Naive thymus-derived CD4-positive, alpha-beta T cell (primary cell): ENCODE data around the gene FABP6. TPM values are rescaled to one million over a fixed set of nuclear protein-coding genes. Genes with fewer than 3 reads are reported as not detected.

Source experiments
- ATAC-seq: fragments of 150-1000 bp; cut with Tn5 transposase; 2 replicates; pipeline ENCODE4 v1.10.0; 2021; ENCODE audit warnings: mild to moderate bottlenecking, moderate library complexity
- CTCF ChIA-PET: fragments of 350-600 bp; sonication (Branson Sonifier 250); formaldehyde crosslinking; loops from one replicate; lab custom pipeline; 2021; ENCODE audit warnings: antibody characterized with exemption; lab: Charles Lee
- POLR2A ChIA-PET: fragments of 350-600 bp; sonication (Branson Sonifier 250); formaldehyde crosslinking; loops from one replicate; lab custom pipeline; 2021; ENCODE audit warnings: antibody characterized with exemption, inconsistent platforms; lab: Charles Lee
- DNase-seq, 9 donors: peaks; one replicate each; pipeline versions ENCODE4 v3.0.0 to v3.0.0-alpha.2; 2020 to 2022; ENCODE audit warnings: mixed read lengths in 1 of 9
- H3K27ac ChIP-seq: one replicate; pipeline ENCODE4 v1.7.0; 2013; ENCODE audit warnings: mild to moderate bottlenecking, low read depth, low read length, moderate library complexity
- H3K27me3 ChIP-seq, 2 donors: one replicate each; pipeline ENCODE4 v1.7.0; 2013; ENCODE audit warnings: low read length in 2 of 2, mild to moderate bottlenecking in 2 of 2, moderate library complexity in 2 of 2; ENCODE audit not compliant: control insufficient read depth in 2 of 2, insufficient read depth in 2 of 2
- H3K36me3 ChIP-seq, 3 experiments: 1 replicate in 2 of 3; 2 replicates in 1 of 3; pipeline ENCODE4 v1.7.0; 2013; ENCODE audit warnings: low read length in 3 of 3, mild to moderate bottlenecking in 3 of 3, moderate library complexity in 1 of 3; ENCODE audit not compliant: insufficient read depth in 3 of 3, control insufficient read depth in 2 of 3
- H3K4me1 ChIP-seq, 2 donors: one replicate each; pipeline ENCODE4 v1.7.0; 2013; ENCODE audit warnings: low read length in 2 of 2, mild to moderate bottlenecking in 2 of 2, moderate library complexity in 1 of 2; ENCODE audit not compliant: control insufficient read depth in 2 of 2, insufficient read depth in 2 of 2
- H3K4me3 ChIP-seq: 2 replicates; pipeline ENCODE4 v1.7.0; 2013; ENCODE audit warnings: mild to moderate bottlenecking, low read length
- H3K9me3 ChIP-seq, 3 experiments: 1 replicate in 2 of 3; 2 replicates in 1 of 3; pipeline ENCODE4 v1.7.0; 2013; ENCODE audit warnings: low read length in 3 of 3; ENCODE audit not compliant: control insufficient read depth in 2 of 3
- H3K27ac Mint-ChIP-seq, 9 donors: one replicate each; pipeline ENCODE4 v1.8.0; 2020 to 2022; ENCODE audit warnings: mixed read lengths in 9 of 9, mild to moderate bottlenecking in 8 of 9, moderate library complexity in 5 of 9, inconsistent platforms in 2 of 9
- H3K27me3 Mint-ChIP-seq, 5 donors: one replicate each; pipeline ENCODE4 v1.8.0; 2021 to 2022; ENCODE audit warnings: mixed read lengths in 5 of 5, mild to moderate bottlenecking in 1 of 5
- H3K36me3 Mint-ChIP-seq, 5 donors: one replicate each; pipeline ENCODE4 v1.8.0; 2020 to 2022; ENCODE audit warnings: mixed read lengths in 5 of 5, mild to moderate bottlenecking in 3 of 5, inconsistent platforms in 1 of 5
- H3K4me1 Mint-ChIP-seq, 7 donors: one replicate each; pipeline ENCODE4 v1.8.0; 2020 to 2022; ENCODE audit warnings: mixed read lengths in 7 of 7, mild to moderate bottlenecking in 3 of 7, inconsistent platforms in 1 of 7
- H3K4me3 Mint-ChIP-seq, 10 donors: one replicate each; pipeline ENCODE4 v1.8.0; 2020 to 2022; ENCODE audit warnings: mild to moderate bottlenecking in 10 of 10, mixed read lengths in 10 of 10, moderate library complexity in 6 of 10, inconsistent platforms in 2 of 10
- H3K9me3 Mint-ChIP-seq, 11 donors: one replicate each; pipeline ENCODE4 v1.8.0; 2020 to 2022; ENCODE audit warnings: mixed read lengths in 11 of 11, mild to moderate bottlenecking in 4 of 11, inconsistent platforms in 1 of 11, moderate library complexity in 1 of 11
- intact Hi-C, 2 donors: fragments of 100-400 bp; cut with micrococcal nuclease; formaldehyde crosslinking; loops; one replicate each; pipeline ENCODE4 v1.15.1; 2023
- polyA plus RNA-seq, 2 donors: library from polyadenylated mRNA; unstranded; fragments of 300-500 nt; fragmentation: Illumina TruSeq; gene quantifications; one replicate each; pipeline ENCODE4 v1.2.3, GENCODE V29; 2021
- total RNA-seq, 6 experiments: library from RNA in 5 of 6; stranded (reverse) in 5 of 6; gene quantifications; 1 replicate in 5 of 6; 2 replicates in 1 of 6; pipeline ENCODE4 v1.2.3 and lab custom pipeline; 2021 to 2026

The FABP6 gene
- total and polyA plus RNA-seq, 7 experiments from 2014 or later, result 0.60 TPM; not detected in 6

GRCh38 chr5:160272889-160273288 is 43.6 kb downstream of the FABP6 start:
- CTCF ChIA-PET, result no interaction called here
- intact Hi-C loops, result no loop called here
- H3K27ac ChIP-seq, result no peak overlapping the region

DNA sequence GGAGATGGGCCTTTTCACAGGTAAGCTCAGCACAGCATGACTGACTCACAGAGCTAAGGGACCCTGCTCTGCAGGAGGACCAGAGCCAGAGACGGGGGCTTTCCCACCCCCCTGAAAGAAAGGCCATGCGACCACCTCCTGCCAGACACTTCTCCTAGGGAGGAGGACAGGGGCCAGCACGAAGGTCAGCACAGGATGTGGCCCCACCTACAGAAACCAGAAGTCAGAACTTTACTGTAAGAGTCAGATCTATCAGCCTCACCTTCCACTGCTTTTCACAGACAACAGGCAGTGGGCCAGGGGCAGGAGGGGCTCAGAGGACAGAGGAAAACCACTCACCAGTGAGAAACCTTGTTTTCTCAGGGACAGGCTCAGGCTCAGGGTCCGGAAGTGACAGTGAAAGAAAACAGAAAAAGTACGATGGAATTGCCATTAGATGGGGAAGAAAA is 45.2 kb downstream of the FABP6 start:
- H3K4me3 Mint-ChIP-seq, result no peak overlapping the region
- intact Hi-C loops, result no loop called here
- H3K36me3 Mint-ChIP-seq, result no peaks in the 10 kb centered on the region
- no peak overlapping the region for H3K27ac ChIP-seq
- no peaks in the 10 kb centered on the region for H3K27me3 ChIP-seq
- H3K9me3 Mint-ChIP-seq, result peaks cover 0 to 2% (median 0%) of the 10 kb centered on the region in 11 donors
- ATAC-seq, result peak; percentile 22
- ChIA-PET CTCF (no interaction called here), POLR2A (no interaction called here)
- no peak for DNase-seq
- no peak overlapping the region for H3K4me3 ChIP-seq
- H3K9me3 ChIP-seq, result no peaks in the 10 kb centered on the region
- H3K4me1 Mint-ChIP-seq, result peaks cover 0 to 32% (median 4%) of the 10 kb centered on the region in 7 donors
- no peaks in the 10 kb centered on the region for H3K4me1 ChIP-seq
- H3K36me3 ChIP-seq, result no peaks in the 10 kb centered on the region
- H3K27me3 Mint-ChIP-seq, result peaks cover 0 to 6% (median 4%) of the 10 kb centered on the region in 5 donors
- peak overlapping the region in 2 of 9 donors; percentile 10 to 19 for H3K27ac Mint-ChIP-seq

More at GRCh38 chr5:160272889-160273288, 43.6 kb downstream of the FABP6 start:
- no peak for DNase-seq
- Mint-ChIP-seq H3K27me3 (peaks cover 0 to 6% (median 4%) of the 10 kb centered on the region in 5 donors), H3K9me3 (peaks cover 0 to 2% (median 0%) of the 10 kb centered on the region in 11 donors), H3K4me3 (no peak overlapping the region), H3K4me1 (peaks cover 0 to 32% (median 5%) of the 10 kb centered on the region in 7 donors), H3K36me3 (no peaks in the 10 kb centered on the region), H3K27ac (no peak overlapping the region)
- Histone ChIP-seq H3K9me3 (no peaks in the 10 kb centered on the region), H3K4me3 (no peak overlapping the region), H3K4me1 (no peaks in the 10 kb centered on the region), H3K27me3 (no peaks in the 10 kb centered on the region), H3K36me3 (no peaks in the 10 kb centered on the region)
- POLR2A ChIA-PET, result no interaction called here
- no peak for ATAC-seq

- Mint-ChIP-seq H3K9me3 (peaks cover 0 to 2% (median 0%) of the 10 kb centered on the region in 11 donors), H3K36me3 (no peaks in the 10 kb centered on the region), H3K4me1 (peaks cover 0 to 11% (median 0%) of the 10 kb centered on the region in 7 donors), H3K4me3 (no peak overlapping the region), H3K27ac (no peak overlapping the region), H3K27me3 (peaks cover 4 to 7% (median 5%) of the 10 kb centered on the region in 5 donors)
- ChIA-PET CTCF (no interaction called here), POLR2A (no interaction called here)
- H3K9me3 ChIP-seq, result no peaks in the 10 kb centered on the region
- H3K36me3 ChIP-seq, result no peaks in the 10 kb centered on the region
- DNase-seq (no peak), ATAC-seq (no peak)
- H3K4me1 ChIP-seq, result no peaks in the 10 kb centered on the region
- intact Hi-C loops, result no loop called here
- no peak overlapping the region for H3K27ac ChIP-seq
- H3K4me3 ChIP-seq, result no peak overlapping the region
- H3K27me3 ChIP-seq, result no peaks in the 10 kb centered on the region
Observed at GRCh38 chr5:160278343-160278742, 49.0 kb downstream of the FABP6 start.

- no peaks in the 10 kb centered on the region for H3K9me3 ChIP-seq
- DNase-seq, result no peak
- Mint-ChIP-seq H3K36me3 (no peaks in the 10 kb centered on the region), H3K27me3 (peaks cover 0 to 12% (median 9%) of the 10 kb centered on the region in 5 donors), H3K4me3 (no peak overlapping the region), H3K9me3 (no peaks in the 10 kb centered on the region), H3K27ac (no peak overlapping the region), H3K4me1 (peaks cover 0 to 4% (median 0%) of the 10 kb centered on the region in 7 donors)
- H3K4me3 ChIP-seq, result no peak overlapping the region
- H3K36me3 ChIP-seq, result no peaks in the 10 kb centered on the region
- no peaks in the 10 kb centered on the region for H3K4me1 ChIP-seq
- H3K27me3 ChIP-seq, result no peaks in the 10 kb centered on the region
- ChIA-PET CTCF (no interaction called here), POLR2A (no interaction called here)
- no peak for ATAC-seq
- no peak overlapping the region for H3K27ac ChIP-seq
- intact Hi-C loops, result no loop called here
Observed at GRCh38 chr5:160280384-160281095, 51.2 kb downstream of the FABP6 start.

GRCh38 chr5:160281275-160281674 is 52.0 kb downstream of the FABP6 start:
- H3K9me3 ChIP-seq, result no peaks in the 10 kb centered on the region
- H3K36me3 Mint-ChIP-seq, result no peaks in the 10 kb centered on the region
- DNase-seq (no peak), ATAC-seq (no peak)
- H3K27me3 Mint-ChIP-seq, result peaks cover 0 to 15% (median 10%) of the 10 kb centered on the region in 5 donors
- peaks cover 0 to 4% (median 0%) of the 10 kb centered on the region in 7 donors for H3K4me1 Mint-ChIP-seq
- intact Hi-C loops, result no loop called here
- no peak overlapping the region for H3K27ac ChIP-seq
- H3K9me3 Mint-ChIP-seq, result no peaks in the 10 kb centered on the region
- H3K4me1 ChIP-seq, result no peaks in the 10 kb centered on the region
- POLR2A ChIA-PET, result no interaction called here
- no peaks in the 10 kb centered on the region for H3K27me3 ChIP-seq
- H3K4me3 Mint-ChIP-seq, result no peak overlapping the region
- no peak overlapping the region for H3K27ac Mint-ChIP-seq
- no peaks in the 10 kb centered on the region for H3K36me3 ChIP-seq
- H3K4me3 ChIP-seq, result no peak overlapping the region
- CTCF ChIA-PET, result no interaction called here

DNA sequence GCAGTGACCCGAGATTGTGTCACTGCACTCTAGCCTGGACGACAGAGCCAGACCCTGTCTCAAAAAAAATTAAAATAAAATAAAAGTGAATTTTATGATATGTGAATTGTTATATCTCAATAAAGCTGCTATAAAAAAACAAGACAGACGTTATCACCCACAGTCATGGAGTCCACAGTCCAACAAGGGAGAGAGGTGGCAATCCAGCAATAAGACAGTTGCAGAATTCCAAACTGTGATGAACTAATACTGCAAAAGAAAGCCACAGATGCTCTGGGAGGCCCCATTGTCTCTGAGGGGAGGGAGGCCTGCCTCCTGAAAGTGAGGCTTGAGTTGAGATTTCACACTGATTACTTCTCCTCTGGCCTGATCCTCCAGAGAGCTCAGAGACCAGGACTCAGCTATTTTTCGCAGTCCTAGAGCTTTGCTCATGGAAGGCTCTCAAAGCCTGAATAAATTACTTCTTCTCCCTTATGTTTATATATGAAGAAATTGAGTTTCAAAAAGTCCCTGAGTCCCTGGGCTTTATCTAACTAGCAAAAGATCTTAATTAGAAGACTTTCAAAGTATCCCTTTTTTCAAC is 55.1 kb downstream of the FABP6 start:
- CTCF ChIA-PET, result interaction anchor here (0.7 kb wide), 1 partner anchor 37 kb away, joined by 6 read pairs; no protein-coding TSS in a partner anchor
- H3K36me3 ChIP-seq, result no peaks in the 10 kb centered on the region
- Mint-ChIP-seq H3K4me3 (no peak overlapping the region), H3K36me3 (no peaks in the 10 kb centered on the region), H3K27ac (no peak overlapping the region), H3K9me3 (no peaks in the 10 kb centered on the region), H3K27me3 (peaks cover 0 to 15% (median 10%) of the 10 kb centered on the region in 5 donors), H3K4me1 (no peaks in the 10 kb centered on the region)
- intact Hi-C loops, result no loop called here
- no peak overlapping the region for H3K27ac ChIP-seq
- POLR2A ChIA-PET, result no interaction called here
- H3K4me3 ChIP-seq, result no peak overlapping the region
- no peak for ATAC-seq
- no peaks in the 10 kb centered on the region for H3K9me3 ChIP-seq
- H3K27me3 ChIP-seq, result no peaks in the 10 kb centered on the region
- no peaks in the 10 kb centered on the region for H3K4me1 ChIP-seq
- DNase-seq, result no peak
